ENCODE measurements around the gene TOM1. TPM values are rescaled to one million over a fixed set of nuclear protein-coding genes. Genes with fewer than 3 reads are reported as not detected.
A peak's percentile ranks its signal among the peaks of the same experiment; 100 is the strongest.

The TOM1 gene
- total RNA-seq = 49.2 and 61.5 TPM in 2 replicates

DNA sequence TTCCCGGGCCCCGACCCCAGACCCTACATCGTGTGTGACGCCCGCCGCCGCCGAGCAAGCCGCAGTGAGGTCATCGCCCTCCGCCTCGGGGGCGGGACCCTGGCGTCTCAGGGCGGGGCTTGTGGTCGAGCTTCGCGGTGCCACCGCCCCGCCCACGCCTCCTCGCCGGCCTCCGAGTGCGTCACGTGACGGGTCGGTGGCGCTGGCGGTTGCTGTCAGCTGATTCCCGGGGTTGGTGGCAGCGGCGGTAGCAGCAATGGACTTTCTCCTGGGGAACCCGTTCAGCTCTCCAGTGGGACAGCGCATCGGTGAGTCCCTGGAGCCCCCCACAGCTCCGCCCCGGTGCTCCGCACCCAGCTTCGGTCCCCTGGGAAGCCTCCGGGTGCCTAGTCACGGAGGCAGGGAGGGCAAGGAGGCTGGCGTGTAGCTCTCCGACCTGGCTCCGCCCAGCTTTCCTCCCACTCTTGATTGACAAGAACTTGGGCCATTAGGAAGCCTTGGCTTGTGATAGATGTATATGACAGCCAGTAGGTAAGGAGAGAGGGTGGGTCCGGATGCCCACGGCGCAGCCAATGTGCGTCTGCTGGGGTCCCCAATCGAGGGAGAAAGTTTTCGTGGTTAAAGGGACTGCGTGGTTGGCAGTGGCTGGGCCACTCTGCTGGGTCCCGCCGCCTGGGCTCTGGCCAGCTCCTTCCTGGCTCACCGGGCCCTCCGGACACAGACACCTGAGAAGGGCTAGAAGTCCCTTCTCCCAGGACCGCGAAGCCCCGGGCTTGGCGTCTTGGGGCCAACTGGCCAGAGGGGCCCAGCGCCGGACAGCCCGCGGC lies at the start of gene TOM1:
TSS of gene TOM1 (plus strand) at position 222 of the 827 bp plus-strand sequence. CDS start at position 257, 35 bp downstream.
- peak; percentile 82 for DNase-seq (ENCODE audit: low read depth)
- H3K4me3 ChIP-seq (ENCODE audit: low read depth, low read length) = peak within 1 kb of the TSS; percentile 81
- H3K36me3 ChIP-seq (ENCODE audit: control insufficient read depth, insufficient read depth, low read length) = no peaks in the 10 kb centered on the region
- no peaks in the 10 kb centered on the region for H3K27me3 ChIP-seq (ENCODE audit: control insufficient read depth, insufficient read depth, low read length)
- TF ChIP-seq, protein P1, sequence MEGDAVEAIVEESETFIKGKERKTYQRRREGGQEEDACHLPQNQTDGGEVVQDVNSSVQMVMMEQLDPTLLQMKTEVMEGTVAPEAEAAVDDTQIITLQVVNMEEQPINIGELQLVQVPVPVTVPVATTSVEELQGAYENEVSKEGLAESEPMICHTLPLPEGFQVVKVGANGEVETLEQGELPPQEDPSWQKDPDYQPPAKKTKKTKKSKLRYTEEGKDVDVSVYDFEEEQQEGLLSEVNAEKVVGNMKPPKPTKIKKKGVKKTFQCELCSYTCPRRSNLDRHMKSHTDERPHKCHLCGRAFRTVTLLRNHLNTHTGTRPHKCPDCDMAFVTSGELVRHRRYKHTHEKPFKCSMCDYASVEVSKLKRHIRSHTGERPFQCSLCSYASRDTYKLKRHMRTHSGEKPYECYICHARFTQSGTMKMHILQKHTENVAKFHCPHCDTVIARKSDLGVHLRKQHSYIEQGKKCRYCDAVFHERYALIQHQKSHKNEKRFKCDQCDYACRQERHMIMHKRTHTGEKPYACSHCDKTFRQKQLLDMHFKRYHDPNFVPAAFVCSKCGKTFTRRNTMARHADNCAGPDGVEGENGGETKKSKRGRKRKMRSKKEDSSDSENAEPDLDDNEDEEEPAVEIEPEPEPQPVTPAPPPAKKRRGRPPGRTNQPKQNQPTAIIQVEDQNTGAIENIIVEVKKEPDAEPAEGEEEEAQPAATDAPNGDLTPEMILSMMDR (IDR thresholded peaks at IDR 0.05; ENCODE audit: insufficient read depth, low read length, poor library complexity, severe bottlenecking) = no peak

DNA sequence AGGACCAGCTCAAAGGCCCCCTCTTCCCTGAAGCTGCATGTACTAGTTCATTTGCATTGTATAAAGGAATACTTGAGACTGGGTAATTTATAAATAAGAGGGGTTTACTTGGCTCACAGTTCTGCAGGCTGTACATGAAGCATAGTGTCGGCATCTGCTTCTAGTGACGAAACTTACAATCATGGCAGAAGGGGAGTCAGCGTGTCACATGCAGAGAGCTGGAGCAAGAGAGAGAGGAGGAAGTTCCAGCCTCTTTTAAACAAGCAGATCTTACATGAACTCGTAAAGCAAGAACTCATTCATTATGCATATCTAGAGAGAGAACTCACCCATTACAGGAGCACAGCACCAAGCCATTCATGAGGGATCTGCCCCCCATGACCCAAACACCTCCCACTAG lies 49.5 kb upstream of the TOM1 start:
- no peak overlapping the region for H3K4me3 ChIP-seq (ENCODE audit: low read depth, low read length)
- no peak for DNase-seq (ENCODE audit: low read depth)
- no peaks in the 10 kb centered on the region for H3K36me3 ChIP-seq (ENCODE audit: control insufficient read depth, insufficient read depth, low read length)
- TF ChIP-seq, protein P1 (IDR thresholded peaks at IDR 0.05; ENCODE audit: insufficient read depth, low read length, poor library complexity, severe bottlenecking) = no peak
- H3K27me3 ChIP-seq (ENCODE audit: control insufficient read depth, insufficient read depth, low read length) = no peaks in the 10 kb centered on the region

DNA sequence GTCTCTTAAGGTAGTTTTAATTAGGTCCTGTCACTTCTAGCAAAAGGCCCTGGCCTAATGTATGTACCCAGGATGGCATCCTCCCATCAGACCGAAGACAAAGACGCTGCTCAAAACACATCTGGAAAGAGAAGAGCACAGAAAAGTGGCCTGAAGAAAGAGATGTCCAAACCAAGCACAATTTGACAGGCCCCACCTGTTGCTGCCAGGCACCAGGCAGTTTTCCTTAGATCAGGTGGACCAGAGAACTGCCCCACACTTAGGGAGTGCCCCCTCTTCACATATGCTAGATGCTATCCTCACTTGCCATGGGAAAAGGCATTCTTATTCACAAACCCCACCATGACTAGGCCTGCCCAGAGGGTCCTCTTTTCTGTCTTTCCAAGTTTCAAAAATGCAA lies 45.7 kb upstream of the TOM1 start:
- H3K27me3 ChIP-seq (ENCODE audit: control insufficient read depth, insufficient read depth, low read length) = no peaks in the 10 kb centered on the region
- no peak overlapping the region for H3K4me3 ChIP-seq (ENCODE audit: low read depth, low read length)
- H3K36me3 ChIP-seq (ENCODE audit: control insufficient read depth, insufficient read depth, low read length) = no peaks in the 10 kb centered on the region
- TF ChIP-seq, protein P1 (IDR thresholded peaks at IDR 0.05; ENCODE audit: insufficient read depth, low read length, poor library complexity, severe bottlenecking) = no peak
- no peak for DNase-seq (ENCODE audit: low read depth)

DNA sequence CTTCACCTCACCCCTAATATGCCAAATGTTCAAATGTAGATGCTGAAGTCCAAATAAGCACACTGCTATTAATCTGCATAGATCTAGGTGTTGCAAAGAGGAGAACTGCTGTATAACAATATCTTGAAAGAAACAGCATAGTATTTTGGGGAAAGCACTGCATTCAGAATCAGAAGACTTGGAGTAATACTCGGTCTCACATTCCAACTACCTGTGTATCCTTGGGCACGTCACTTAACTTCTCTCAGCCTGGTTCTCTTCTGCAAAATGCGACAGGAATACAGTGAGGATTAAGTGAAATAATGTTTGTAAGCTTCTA lies 42.7 kb upstream of the TOM1 start:
- peak overlapping the region; percentile 77 for H3K4me3 ChIP-seq (ENCODE audit: low read depth, low read length)
- no peak for DNase-seq (ENCODE audit: low read depth)
- no peaks in the 10 kb centered on the region for H3K27me3 ChIP-seq (ENCODE audit: control insufficient read depth, insufficient read depth, low read length)
- no peaks in the 10 kb centered on the region for H3K36me3 ChIP-seq (ENCODE audit: control insufficient read depth, insufficient read depth, low read length)
- TF ChIP-seq, protein P1 (IDR thresholded peaks at IDR 0.05; ENCODE audit: insufficient read depth, low read length, poor library complexity, severe bottlenecking) = no peak

DNA sequence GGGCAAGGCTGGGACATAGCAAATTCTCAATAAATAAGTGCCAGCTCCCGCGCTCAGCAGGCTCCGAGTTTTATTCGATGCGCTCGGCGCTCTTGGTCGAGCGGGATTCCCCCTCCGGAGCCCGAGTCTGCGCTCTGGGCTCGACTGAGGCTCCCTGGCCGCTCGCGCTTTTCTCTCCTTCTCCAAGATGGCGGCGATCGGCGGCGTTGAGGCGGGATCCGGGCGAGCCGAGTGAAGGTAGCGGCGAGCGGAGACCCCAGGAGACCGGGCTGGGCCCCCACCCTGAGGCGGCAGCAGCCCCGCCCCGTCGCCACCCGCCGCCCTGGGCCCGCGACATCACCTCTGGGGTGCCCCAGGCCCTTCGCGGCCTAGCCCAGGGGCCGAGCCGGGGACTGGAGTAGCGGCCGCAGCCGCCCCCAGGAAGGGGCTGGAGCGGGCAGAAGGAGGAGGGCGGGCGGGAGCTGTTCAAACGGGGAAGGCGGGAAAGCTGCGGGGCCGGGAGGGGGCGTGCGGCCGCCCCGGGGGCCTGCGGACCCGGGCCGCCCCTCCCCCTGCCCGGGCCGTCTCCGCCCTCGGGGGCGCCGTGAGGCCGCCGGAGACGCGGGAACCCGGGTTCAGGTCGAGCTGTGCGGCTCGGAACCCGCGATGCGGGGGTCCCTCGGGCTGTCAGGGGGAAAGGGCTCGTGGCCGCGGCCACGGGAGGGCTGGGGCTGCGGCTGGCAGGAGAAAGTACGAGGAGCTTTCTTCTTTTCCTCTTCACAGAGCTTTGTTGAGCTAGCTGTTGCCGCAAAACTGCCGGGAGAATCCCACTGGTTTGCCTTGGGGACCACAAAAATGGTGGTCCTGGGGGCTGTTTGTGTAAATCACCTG lies 42.1 kb upstream of the TOM1 start, which contains the start of gene HMGXB4:
TSS of gene HMGXB4 (plus strand) at position 173 of the 870 bp plus-strand sequence. CDS start 4,898 bp downstream, outside the sequence.
- Histone ChIP-seq H3K4me3 (ENCODE audit: low read depth, low read length) (peak within 1 kb of the TSS; percentile 77), H3K27me3 (ENCODE audit: control insufficient read depth, insufficient read depth, low read length) (no peaks in the 10 kb centered on the region), H3K36me3 (ENCODE audit: control insufficient read depth, insufficient read depth, low read length) (no peaks in the 10 kb centered on the region)
- TF ChIP-seq, protein P1 (IDR thresholded peaks at IDR 0.05; ENCODE audit: insufficient read depth, low read length, poor library complexity, severe bottlenecking) = peak; percentile 6
- DNase-seq (ENCODE audit: low read depth) = peak; percentile 16

Measured in kidney epithelial cell (primary cell).